ENCODE measurements around the gene PRR14L.
"Not testable (repeated sequence)": the region's sequence is repeated elsewhere in the genome, so short reads cannot be mapped to it uniquely, and the experiment has no call there.

PRR14L gene

GRCh38 chr22:31740314-31740713 lies 9.6 kb downstream of the PRR14L start:
- DNase-seq (ENCODE audit: low spot score), result not testable (repeated sequence)

- no peak for DNase-seq (ENCODE audit: low spot score)
Measured at GRCh38 chr22:31739795-31740201, 10.1 kb downstream of the PRR14L start.

GRCh38 chr22:31738566-31738965 lies 11.4 kb downstream of the PRR14L start:
- no peak for DNase-seq (ENCODE audit: low spot score)

GRCh38 chr22:31737932-31738331 lies 12.0 kb downstream of the PRR14L start:
- DNase-seq (ENCODE audit: low spot score), result no peak

GRCh38 chr22:31736458-31736857 lies 13.5 kb downstream of the PRR14L start:
- no peak for DNase-seq (ENCODE audit: low spot score)

- DNase-seq (ENCODE audit: low spot score), result no peak
Measured at GRCh38 chr22:31734512-31734911, 15.4 kb downstream of the PRR14L start.

GRCh38 chr22:31733580-31734079 lies 16.3 kb downstream of the PRR14L start:
- DNase-seq (ENCODE audit: low spot score), result no peak

- DNase-seq (ENCODE audit: low spot score), result no peak
Measured at GRCh38 chr22:31732089-31732829, 17.7 kb downstream of the PRR14L start.

- DNase-seq (ENCODE audit: low spot score), result no peak
Measured at GRCh38 chr22:31730344-31730711, 19.6 kb downstream of the PRR14L start.

- no peak for DNase-seq (ENCODE audit: low spot score)
Measured at GRCh38 chr22:31728857-31729256, 21.1 kb downstream of the PRR14L start.

- no peak for DNase-seq (ENCODE audit: low spot score)
Measured at GRCh38 chr22:31726692-31727091, 23.2 kb downstream of the PRR14L start.

GRCh38 chr22:31723723-31724122 lies 26.2 kb downstream of the PRR14L start:
- no peak for DNase-seq (ENCODE audit: low spot score)

- no peak for DNase-seq (ENCODE audit: low spot score)
Measured at GRCh38 chr22:31719850-31720471, 30.0 kb downstream of the PRR14L start.

GRCh38 chr22:31715147-31715778 lies 34.7 kb downstream of the PRR14L start:
- no peak for DNase-seq (ENCODE audit: low spot score)

GRCh38 chr22:31711226-31711625 lies 38.7 kb downstream of the PRR14L start:
- not testable (repeated sequence) for DNase-seq (ENCODE audit: low spot score)

GRCh38 chr22:31707519-31707918 lies 42.4 kb downstream of the PRR14L start:
- no peak for DNase-seq (ENCODE audit: low spot score)

GRCh38 chr22:31695423-31695822 lies 54.5 kb downstream of the PRR14L start:
- DNase-seq (ENCODE audit: low spot score), result no peak

GRCh38 chr22:31694046-31694445 lies 55.9 kb downstream of the PRR14L start:
- not testable (repeated sequence) for DNase-seq (ENCODE audit: low spot score)

- DNase-seq (ENCODE audit: low spot score), result no peak
Measured at GRCh38 chr22:31692186-31692886, 57.6 kb downstream of the PRR14L start.

GRCh38 chr22:31691408-31691807 lies 58.5 kb downstream of the PRR14L start:
- no peak for DNase-seq (ENCODE audit: low spot score)

GRCh38 chr22:31683181-31684105 lies 66.5 kb downstream of the PRR14L start:
- no peak for DNase-seq (ENCODE audit: low spot score)
